Activated effector memory CD4-positive, alpha-beta T cell treated with anti-CD3 and anti-CD28 coated beads, Interleukin-2, amount 50 U/mL, for 16 hours (primary cell): ENCODE measurements around the gene SLC17A8.
A peak's percentile ranks its signal among the peaks of the same experiment; 100 is the strongest.
"Not testable (repeated sequence)": the region's sequence is repeated elsewhere in the genome, so short reads cannot be mapped to it uniquely, and the experiment has no call there.

Experiments used
- DNase-seq: peaks from one replicate; pipeline ENCODE4 v3.0.0-alpha.2; 2020

SLC17A8 gene

GRCh38 chr12:100372853-100373640 lies 16.2 kb downstream of the SLC17A8 start:
- no peak for DNase-seq

- DNase-seq = no peak
These were observed 18.3 kb downstream of the SLC17A8 start for GRCh38 chr12:100375038-100375735.

GRCh38 chr12:100376161-100376560 lies 19.3 kb downstream of the SLC17A8 start:
- DNase-seq = no peak

- no peak for DNase-seq
These were observed 24.5 kb downstream of the SLC17A8 start for GRCh38 chr12:100381379-100381778.

GRCh38 chr12:100382338-100382737 lies 25.5 kb downstream of the SLC17A8 start:
- no peak for DNase-seq

- DNase-seq = no peak
These were observed 27.0 kb downstream of the SLC17A8 start for GRCh38 chr12:100383586-100384558.

- DNase-seq = no peak
These were observed 27.7 kb downstream of the SLC17A8 start for GRCh38 chr12:100384559-100384935.

GRCh38 chr12:100388382-100388781 lies 31.5 kb downstream of the SLC17A8 start:
- no peak for DNase-seq

GRCh38 chr12:100391856-100392255 lies 35.0 kb downstream of the SLC17A8 start:
- DNase-seq = no peak

GRCh38 chr12:100393200-100393599 lies 36.3 kb downstream of the SLC17A8 start:
- DNase-seq = no peak

GRCh38 chr12:100395811-100396210 lies 38.9 kb downstream of the SLC17A8 start:
- no peak for DNase-seq

GRCh38 chr12:100398307-100398706 lies 41.4 kb downstream of the SLC17A8 start:
- DNase-seq = no peak

GRCh38 chr12:100399095-100399494 lies 42.2 kb downstream of the SLC17A8 start:
- no peak for DNase-seq

GRCh38 chr12:100401660-100402059 lies 44.8 kb downstream of the SLC17A8 start:
- no peak for DNase-seq

- DNase-seq = no peak
These were observed 45.9 kb downstream of the SLC17A8 start for GRCh38 chr12:100402763-100403162.

- no peak for DNase-seq
These were observed 46.6 kb downstream of the SLC17A8 start for GRCh38 chr12:100403446-100403845.

- DNase-seq = peak; percentile 65
These were observed 48.0 kb downstream of the SLC17A8 start for GRCh38 chr12:100404769-100405407.

GRCh38 chr12:100413001-100413400 lies 56.1 kb downstream of the SLC17A8 start:
- DNase-seq = no peak

- no peak for DNase-seq
These were observed 57.9 kb downstream of the SLC17A8 start for GRCh38 chr12:100414739-100415138.

- no peak for DNase-seq
These were observed 65.8 kb downstream of the SLC17A8 start for GRCh38 chr12:100422646-100423045.

- no peak for DNase-seq
These were observed 69.3 kb downstream of the SLC17A8 start for GRCh38 chr12:100426145-100426544.

GRCh38 chr12:100427078-100427477 lies 70.2 kb downstream of the SLC17A8 start:
- no peak for DNase-seq

- DNase-seq = not testable (repeated sequence)
These were observed 73.4 kb downstream of the SLC17A8 start for GRCh38 chr12:100430251-100430650.
